NB4 (cell line): Measurements from ENCODE around the gene LIMS1.
"Not testable (repeated sequence)": the region's sequence is repeated elsewhere in the genome, so short reads cannot be mapped to it uniquely, and the experiment has no call there.

Experiments
- CTCF ChIP-seq: IDR thresholded peaks from one replicate; pipeline ENCODE4 v1.5.1; 2012; ENCODE audit warnings: low read depth, low read length
- MAX ChIP-seq: IDR thresholded peaks from 2 replicates; pipeline ENCODE4 v1.6.1; 2011; ENCODE audit warnings: low read depth, low read length
- POLR2A ChIP-seq: IDR thresholded peaks from 2 replicates; pipeline ENCODE4 v1.6.1; 2011; ENCODE audit warnings: mild to moderate bottlenecking; ENCODE audit not compliant: insufficient read length; ENCODE audit errors: extremely low read depth

- TF ChIP-seq CTCF, MAX, POLR2A: not testable (repeated sequence)
Measured at GRCh38 chr2:108688818-108689756, 154.8 kb downstream of the LIMS1 start.
